DND-41 (cell line): ENCODE measurements around the gene MAP2K3.

Experiments
- ATAC-seq: fragments of 200-7000 bp; cut with Tn5 transposase; 3 replicates; pipeline ENCODE4 v1.9.1; 2021; ENCODE audit warnings: low read depth; ENCODE audit not compliant: insufficient read depth
- DNase-seq: peaks from one replicate; pipeline ENCODE4 v3.0.0-alpha.2; 2020
- H2AFZ ChIP-seq: 2 replicates; pipeline ENCODE4 v1.6.0; 2012; ENCODE audit warnings: low read depth, low read length
- H3K27ac ChIP-seq: 2 replicates; pipeline ENCODE4 v1.5.1; 2012; ENCODE audit warnings: low read length, inconsistent platforms
- H3K27me3 ChIP-seq: fragments of 200-600 bp; sonication (generic); 2 replicates; pipeline ENCODE4 v1.6.0; 2012; ENCODE audit warnings: low read length, mild to moderate bottlenecking, inconsistent platforms; ENCODE audit not compliant: insufficient read depth, poor library complexity
- H3K36me3 ChIP-seq: 2 replicates; pipeline ENCODE4 v1.5.1; 2012; ENCODE audit warnings: low read length, inconsistent platforms; ENCODE audit not compliant: insufficient read depth
- H3K4me1 ChIP-seq: 2 replicates; pipeline ENCODE4 v1.5.1; 2012; ENCODE audit warnings: mild to moderate bottlenecking, low read length; ENCODE audit not compliant: insufficient read depth
- H3K4me2 ChIP-seq: 2 replicates; pipeline ENCODE4 v1.6.0; 2012; ENCODE audit warnings: mild to moderate bottlenecking, moderate library complexity, low read length, inconsistent platforms; ENCODE audit not compliant: insufficient read depth
- H3K4me3 ChIP-seq, 2 experiments: fragments of 200-600 bp in 1 of 2; shearing (Covaris generic) in 1 of 2; 2 replicates each; pipeline ENCODE4 v1.5.1; 2012 to 2016; ENCODE audit warnings: inconsistent platforms in 2 of 2, low read length in 2 of 2, mild to moderate bottlenecking in 2 of 2, low read depth in 1 of 2, moderate library complexity in 1 of 2
- H3K79me2 ChIP-seq: 2 replicates; pipeline ENCODE4 v1.6.0; 2012; ENCODE audit warnings: low read length, inconsistent platforms; ENCODE audit not compliant: insufficient read depth
- H3K9ac ChIP-seq: 2 replicates; pipeline ENCODE4 v1.6.0; 2012; ENCODE audit warnings: low read depth, mild to moderate bottlenecking, inconsistent platforms, low read length, moderate library complexity
- H3K9me3 ChIP-seq: 2 replicates; pipeline ENCODE4 v1.5.1; 2012; ENCODE audit warnings: low read length, moderate library complexity, mild to moderate bottlenecking, inconsistent platforms; ENCODE audit not compliant: insufficient read depth, severe bottlenecking
- H4K20me1 ChIP-seq: 2 replicates; pipeline ENCODE4 v1.6.0; 2012; ENCODE audit warnings: low read length; ENCODE audit not compliant: insufficient read depth
- EZH2 ChIP-seq: IDR thresholded peaks from 3 replicates; pipeline ENCODE4 v1.6.1; 2012; ENCODE audit warnings: borderline replicate concordance, low read depth, mild to moderate bottlenecking, moderate library complexity, low read length, inconsistent platforms; ENCODE audit not compliant: severe bottlenecking
- TF ChIP-seq, protein P1 (sequence below): IDR thresholded peaks from 2 replicates; pipeline ENCODE4 v1.5.1; 2012; ENCODE audit warnings: borderline replicate concordance, low read length, moderate library complexity, mild to moderate bottlenecking; ENCODE audit not compliant: poor library complexity, severe bottlenecking; ENCODE audit errors: extremely low read depth

The MAP2K3 gene

DNA sequence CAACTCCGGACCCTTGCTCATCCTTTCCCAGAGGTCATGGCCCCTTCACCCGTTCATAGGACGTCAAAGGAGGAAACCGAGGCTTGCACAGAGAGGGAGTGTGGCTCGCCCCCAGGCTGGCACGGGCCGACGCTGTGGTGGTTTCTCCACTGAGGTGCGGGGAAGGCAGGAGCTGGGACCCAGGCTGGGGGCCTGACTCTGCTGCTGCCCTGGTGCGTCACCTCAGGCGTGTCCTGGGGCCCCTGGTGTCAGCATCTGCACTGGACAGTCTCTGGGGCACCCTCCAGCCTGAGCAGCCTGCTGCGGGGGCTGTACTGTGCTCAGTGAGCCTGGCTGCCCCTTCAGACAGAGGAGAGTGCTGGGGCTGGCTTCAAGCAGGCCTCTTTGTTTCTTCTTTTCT, 7.4 kb downstream of the MAP2K3 start:
- TF ChIP-seq EZH2: no peak
- TF ChIP-seq, protein P1, sequence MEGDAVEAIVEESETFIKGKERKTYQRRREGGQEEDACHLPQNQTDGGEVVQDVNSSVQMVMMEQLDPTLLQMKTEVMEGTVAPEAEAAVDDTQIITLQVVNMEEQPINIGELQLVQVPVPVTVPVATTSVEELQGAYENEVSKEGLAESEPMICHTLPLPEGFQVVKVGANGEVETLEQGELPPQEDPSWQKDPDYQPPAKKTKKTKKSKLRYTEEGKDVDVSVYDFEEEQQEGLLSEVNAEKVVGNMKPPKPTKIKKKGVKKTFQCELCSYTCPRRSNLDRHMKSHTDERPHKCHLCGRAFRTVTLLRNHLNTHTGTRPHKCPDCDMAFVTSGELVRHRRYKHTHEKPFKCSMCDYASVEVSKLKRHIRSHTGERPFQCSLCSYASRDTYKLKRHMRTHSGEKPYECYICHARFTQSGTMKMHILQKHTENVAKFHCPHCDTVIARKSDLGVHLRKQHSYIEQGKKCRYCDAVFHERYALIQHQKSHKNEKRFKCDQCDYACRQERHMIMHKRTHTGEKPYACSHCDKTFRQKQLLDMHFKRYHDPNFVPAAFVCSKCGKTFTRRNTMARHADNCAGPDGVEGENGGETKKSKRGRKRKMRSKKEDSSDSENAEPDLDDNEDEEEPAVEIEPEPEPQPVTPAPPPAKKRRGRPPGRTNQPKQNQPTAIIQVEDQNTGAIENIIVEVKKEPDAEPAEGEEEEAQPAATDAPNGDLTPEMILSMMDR: no peak
- no peak overlapping the region for H3K27ac ChIP-seq
- no peak overlapping the region for H3K4me2 ChIP-seq
- H3K36me3 ChIP-seq: no peaks in the 10 kb centered on the region
- H3K9me3 ChIP-seq: peaks cover 3% of the 10 kb centered on the region
- ATAC-seq (no peak), DNase-seq (no peak)
- no peaks in the 10 kb centered on the region for H3K27me3 ChIP-seq
- peaks cover 67% of the 10 kb centered on the region for H4K20me1 ChIP-seq
- H3K4me1 ChIP-seq: peaks cover 20% of the 10 kb centered on the region
- peaks cover 35% of the 10 kb centered on the region for H3K79me2 ChIP-seq
- H2AFZ ChIP-seq: no peak overlapping the region
- H3K4me3 ChIP-seq: no peak overlapping the region
- H3K9ac ChIP-seq: no peak overlapping the region

- H3K4me2 ChIP-seq: no peak overlapping the region
- H4K20me1 ChIP-seq: peaks cover 67% of the 10 kb centered on the region
- TF ChIP-seq EZH2: no peak
- TF ChIP-seq, protein P1: no peak
- no peaks in the 10 kb centered on the region for H3K27me3 ChIP-seq
- no peak overlapping the region for H3K27ac ChIP-seq
- H3K79me2 ChIP-seq: peaks cover 27% of the 10 kb centered on the region
- H3K4me3 ChIP-seq: no peak overlapping the region
- no peak overlapping the region for H3K9ac ChIP-seq
- H3K36me3 ChIP-seq: no peaks in the 10 kb centered on the region
- H2AFZ ChIP-seq: no peak overlapping the region
- peaks cover 9% of the 10 kb centered on the region for H3K9me3 ChIP-seq
- ATAC-seq: no peak
- no peak for DNase-seq
- H3K4me1 ChIP-seq: peaks cover 7% of the 10 kb centered on the region
These were observed 8.6 kb downstream of the MAP2K3 start for GRCh38 chr17:21292867-21293830.

GRCh38 chr17:21293831-21294210, 9.3 kb downstream of the MAP2K3 start:
- Histone ChIP-seq H3K36me3 (no peaks in the 10 kb centered on the region), H3K9me3 (peaks cover 10% of the 10 kb centered on the region), H3K9ac (no peak overlapping the region), H3K27ac (no peak overlapping the region), H3K4me1 (peaks cover under 1% of the 10 kb centered on the region; the same call in 1 of the 2 replicates), H3K4me2 (no peak overlapping the region), H3K4me3 (no peak overlapping the region), H3K79me2 (peaks cover 20% of the 10 kb centered on the region), H2AFZ (no peak overlapping the region), H4K20me1 (peaks cover 61% of the 10 kb centered on the region), H3K27me3 (no peaks in the 10 kb centered on the region)
- DNase-seq (no peak), ATAC-seq (no peak)
- TF ChIP-seq EZH2: no peak
- TF ChIP-seq, protein P1: no peak
